ENCODE results near the gene MYO1G. TPM values are rescaled to one million over a fixed set of nuclear protein-coding genes. Genes with fewer than 3 reads are reported as not detected.

The MYO1G gene
- total RNA-seq, 4 donors from 2014 or later, result 2.7 to 14.9 (median 5.0) TPM

GRCh38 chr7:44967571-44968446 lies 11.0 kb downstream of the MYO1G start:
- no peaks in the 10 kb centered on the region for H3K9me3 ChIP-seq
- H3K4me3 ChIP-seq, result no peak overlapping the region
- no peak for TF ChIP-seq POLR2A (IDR thresholded peaks at IDR 0.05)
- no peak for TF ChIP-seq CTCF (IDR thresholded peaks at IDR 0.05)
- H3K36me3 ChIP-seq, result no peaks in the 10 kb centered on the region
- no peak overlapping the region for H3K27ac ChIP-seq
- peak in 1 of 3 donors; percentile 47 for DNase-seq
- no peaks in the 10 kb centered on the region for H3K27me3 ChIP-seq
- peaks cover 0 to 4% (median 0%) of the 10 kb centered on the region in 4 donors for H3K4me1 ChIP-seq

DNA sequence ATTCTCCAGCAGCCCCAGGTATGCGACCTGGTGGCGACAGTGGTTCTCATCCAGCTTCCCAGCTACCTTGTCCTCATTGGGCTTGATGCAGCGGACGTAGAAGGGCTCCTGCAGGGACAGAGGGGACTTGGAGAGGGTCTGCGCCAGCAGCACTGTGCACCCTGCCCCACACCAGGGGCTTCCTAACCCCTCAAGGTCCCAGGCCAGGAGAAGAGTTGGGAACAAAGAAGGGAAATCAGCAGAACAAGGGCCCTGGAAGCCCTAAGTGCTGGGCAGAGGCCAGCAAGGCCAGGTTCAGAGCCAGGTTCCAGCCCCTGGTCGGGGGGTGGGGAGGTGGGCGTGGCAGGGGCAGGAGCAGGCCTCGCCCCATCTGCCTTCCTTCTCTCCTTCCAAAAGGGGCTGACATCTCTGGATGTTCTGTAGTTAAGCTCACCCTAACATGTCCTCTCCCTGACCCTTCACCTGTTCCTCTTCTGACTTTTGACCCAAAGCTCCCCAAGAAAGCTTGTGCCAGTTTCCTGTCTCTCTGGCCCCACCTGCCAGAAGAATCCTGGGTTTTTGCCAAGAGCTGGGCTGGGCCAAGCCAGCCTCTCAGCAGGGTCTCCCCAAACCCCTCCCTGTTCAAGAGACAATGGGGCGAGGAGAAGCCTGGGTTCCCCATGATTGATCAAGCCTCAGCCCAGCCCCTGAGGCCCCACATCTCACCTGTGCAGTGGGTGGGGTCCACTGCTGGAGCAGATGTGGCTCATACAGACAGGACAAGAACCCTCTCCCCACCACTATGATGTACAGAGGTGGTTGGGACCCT lies 11.9 kb downstream of the MYO1G start:
- H3K27me3 ChIP-seq, result no peaks in the 10 kb centered on the region
- no peak overlapping the region for H3K27ac ChIP-seq
- no peaks in the 10 kb centered on the region for H3K36me3 ChIP-seq
- H3K4me3 ChIP-seq, result no peak overlapping the region
- H3K4me1 ChIP-seq, result peaks cover 0 to 11% (median 0%) of the 10 kb centered on the region in 4 donors
- no peak for TF ChIP-seq POLR2A (IDR thresholded peaks at IDR 0.05)
- no peak for TF ChIP-seq CTCF (IDR thresholded peaks at IDR 0.05)
- no peaks in the 10 kb centered on the region for H3K9me3 ChIP-seq
- DNase-seq, result peak in 1 of 3 donors; percentile 34

GRCh38 chr7:44965937-44966730 lies 12.7 kb downstream of the MYO1G start:
- no peaks in the 10 kb centered on the region for H3K9me3 ChIP-seq
- no peak overlapping the region for H3K4me3 ChIP-seq
- H3K4me1 ChIP-seq, result peaks cover 0 to 11% (median 0%) of the 10 kb centered on the region in 4 donors
- TF ChIP-seq POLR2A (IDR thresholded peaks at IDR 0.05), result no peak
- TF ChIP-seq CTCF (IDR thresholded peaks at IDR 0.05), result no peak
- H3K27me3 ChIP-seq, result no peaks in the 10 kb centered on the region
- no peaks in the 10 kb centered on the region for H3K36me3 ChIP-seq
- no peak for DNase-seq
- no peak overlapping the region for H3K27ac ChIP-seq

- Histone ChIP-seq H3K27me3 (no peaks in the 10 kb centered on the region), H3K9me3 (no peaks in the 10 kb centered on the region), H3K36me3 (no peaks in the 10 kb centered on the region), H3K4me1 (peaks cover 0 to 11% (median 0%) of the 10 kb centered on the region in 4 donors), H3K4me3 (no peak overlapping the region), H3K27ac (no peak overlapping the region)
- TF ChIP-seq POLR2A (IDR thresholded peaks at IDR 0.05), result no peak
- no peak for TF ChIP-seq CTCF (IDR thresholded peaks at IDR 0.05)
- no peak for DNase-seq
Observed at GRCh38 chr7:44965441-44965903, 13.3 kb downstream of the MYO1G start.

DNA sequence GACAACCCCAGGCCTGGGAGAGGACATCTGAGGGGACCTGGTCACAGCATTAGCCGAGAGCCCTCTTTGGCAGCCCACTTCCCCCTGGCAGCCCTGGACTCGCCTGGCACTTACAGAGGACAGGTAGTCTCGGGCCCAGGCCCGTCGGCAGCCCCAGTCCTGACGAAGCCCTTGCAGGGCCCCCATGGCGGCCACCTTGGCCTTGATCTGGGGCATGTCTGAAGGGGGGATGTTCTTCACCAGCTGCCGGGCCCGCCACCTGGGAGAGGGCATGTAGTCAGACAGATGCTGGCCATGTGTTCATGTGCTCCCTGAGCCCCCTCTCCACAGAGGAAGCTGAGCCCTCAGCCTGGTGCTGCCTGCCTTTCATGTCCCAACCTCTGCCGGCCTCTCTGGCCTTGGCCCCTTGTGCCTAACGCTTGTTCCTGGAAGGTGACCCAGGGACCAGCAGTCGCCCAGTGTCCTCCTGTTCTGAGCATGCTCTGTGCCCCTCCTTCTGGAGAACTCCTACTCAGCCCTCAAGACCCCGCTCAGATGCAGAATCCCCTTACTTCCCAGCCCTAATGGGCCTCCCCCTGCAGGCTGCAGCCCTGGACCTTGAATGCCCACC lies 13.9 kb downstream of the MYO1G start:
- no peak for DNase-seq
- Histone ChIP-seq H3K9me3 (no peaks in the 10 kb centered on the region), H3K4me3 (no peak overlapping the region), H3K4me1 (peaks cover 0 to 11% (median 0%) of the 10 kb centered on the region in 4 donors), H3K36me3 (no peaks in the 10 kb centered on the region), H3K27ac (no peak overlapping the region), H3K27me3 (no peaks in the 10 kb centered on the region)
- TF ChIP-seq CTCF (IDR thresholded peaks at IDR 0.05) (no peak), POLR2A (IDR thresholded peaks at IDR 0.05) (no peak)

Data from Peyer's patch (tissue), 4 donors.